ENCODE measurements around the gene FNBP1. TPM values are rescaled to one million over a fixed set of nuclear protein-coding genes. Genes with fewer than 3 reads are reported as not detected.

The FNBP1 gene
- total RNA-seq (2021; fragmentation: NEBNext Ultra II Directional; extraction: Animal tissue kit (Norgen Biotek cat#: 25700)): 10 to 100 TPM; 34.7 to 40.6 (median 35.5) TPM
- long read RNA-seq, partial matches to known transcripts: 3 of 14 reads
- long read RNA-seq, other reads (novel, unspliced or antisense): 11 of 14 reads

GRCh38 chr9:130042885-130043653 lies at the start of gene FNBP1:
FNBP1 (minus strand) TSS chr9:130043189; CDS start chr9:130042975, 214 bp downstream.
- peak; percentile 67 for DNase-seq

GRCh38 chr9:130090915-130091314 lies 47.9 kb upstream of the FNBP1 start:
- Mint-ChIP-seq H3K4me1 (ENCODE audit: low read depth) (peaks cover 10% of the 10 kb centered on the region; the same call in 1 of the 2 replicates), H3K36me3 (ENCODE audit: low read depth) (peaks cover 30% of the 10 kb centered on the region), H3K9me3 (no peaks in the 10 kb centered on the region), H3K4me3 (no peak overlapping the region), H3K27ac (no peak overlapping the region), H3K27me3 (ENCODE audit: insufficient read depth) (no peaks in the 10 kb centered on the region)
- peak; percentile 58 for TF ChIP-seq CTCF (IDR thresholded peaks at IDR 0.05)
- no peak for DNase-seq

More at GRCh38 chr9:130042885-130043653, at the start of gene FNBP1:
- Mint-ChIP-seq H3K36me3 (ENCODE audit: low read depth) (peaks cover 4% of the 10 kb centered on the region; the same call in 1 of the 2 replicates), H3K9me3 (no peaks in the 10 kb centered on the region), H3K4me3 (peak within 1 kb of the TSS; percentile 99), H3K4me1 (ENCODE audit: low read depth) (peaks cover 31% of the 10 kb centered on the region), H3K27ac (peak within 1 kb of the TSS; percentile 92), H3K27me3 (ENCODE audit: insufficient read depth) (peaks cover 5% of the 10 kb centered on the region)
- no peak for TF ChIP-seq CTCF (IDR thresholded peaks at IDR 0.05)

GRCh38 chr9:130089141-130089540 lies 46.2 kb upstream of the FNBP1 start:
- peaks cover 30% of the 10 kb centered on the region for H3K36me3 Mint-ChIP-seq (ENCODE audit: low read depth)
- no peak overlapping the region for H3K27ac Mint-ChIP-seq
- no peaks in the 10 kb centered on the region for H3K9me3 Mint-ChIP-seq
- H3K4me3 Mint-ChIP-seq: no peak overlapping the region
- H3K27me3 Mint-ChIP-seq (ENCODE audit: insufficient read depth): no peaks in the 10 kb centered on the region; the same call in 1 of the 2 replicates
- peaks cover 10% of the 10 kb centered on the region; the same call in 1 of the 2 replicates for H3K4me1 Mint-ChIP-seq (ENCODE audit: low read depth)
- no peak for TF ChIP-seq CTCF (IDR thresholded peaks at IDR 0.05)
- DNase-seq: no peak

- Mint-ChIP-seq H3K27ac (no peak overlapping the region), H3K4me3 (no peak overlapping the region), H3K9me3 (no peaks in the 10 kb centered on the region), H3K4me1 (ENCODE audit: low read depth) (peaks cover 10% of the 10 kb centered on the region; the same call in 1 of the 2 replicates), H3K27me3 (ENCODE audit: insufficient read depth) (no peaks in the 10 kb centered on the region; the same call in 1 of the 2 replicates), H3K36me3 (ENCODE audit: low read depth) (peaks cover 30% of the 10 kb centered on the region)
- DNase-seq: no peak
- TF ChIP-seq CTCF (IDR thresholded peaks at IDR 0.05): no peak
Measured at GRCh38 chr9:130088051-130088450, 45.1 kb upstream of the FNBP1 start.

- no peak overlapping the region for H3K4me3 Mint-ChIP-seq
- no peak for TF ChIP-seq CTCF (IDR thresholded peaks at IDR 0.05)
- no peak overlapping the region for H3K27ac Mint-ChIP-seq
- no peaks in the 10 kb centered on the region for H3K9me3 Mint-ChIP-seq
- no peak for DNase-seq
- H3K27me3 Mint-ChIP-seq (ENCODE audit: insufficient read depth): no peaks in the 10 kb centered on the region; the same call in 1 of the 2 replicates
- H3K4me1 Mint-ChIP-seq (ENCODE audit: low read depth): no peaks in the 10 kb centered on the region
- peaks cover 31% of the 10 kb centered on the region for H3K36me3 Mint-ChIP-seq (ENCODE audit: low read depth)
Measured at GRCh38 chr9:130084337-130084736, 41.3 kb upstream of the FNBP1 start.
